ENCODE data around the gene CIAO3. TPM values are rescaled to one million over a fixed set of nuclear protein-coding genes. Genes with fewer than 3 reads are reported as not detected.

CIAO3 gene
- polyA plus RNA-seq, 1 donor from 2014 or later, result 57.8 TPM

- H3K4me3 ChIP-seq (ENCODE audit: low read length), result no peak overlapping the region
- H3K27ac ChIP-seq (ENCODE audit: low read length), result no peak overlapping the region
- H3K4me2 ChIP-seq (ENCODE audit: low read length), result no peak overlapping the region
- no peaks in the 10 kb centered on the region for H3K9me3 ChIP-seq (ENCODE audit: low read length)
- no peaks in the 10 kb centered on the region for H3K79me2 ChIP-seq (replicated peaks; ENCODE audit: insufficient read depth, low read length)
- TF ChIP-seq CTCF (IDR thresholded peaks at IDR 0.05; ENCODE audit: poor library complexity, severe bottlenecking) (no peak), EZH2 (IDR thresholded peaks at IDR 0.05; ENCODE audit: borderline replicate concordance, insufficient read depth, low read length, poor library complexity, severe bottlenecking) (no peak), EP300 (conservative IDR thresholded peaks at IDR 0.05; ENCODE audit: poor library complexity, severe bottlenecking) (no peak), REST (IDR thresholded peaks at IDR 0.05; ENCODE audit: borderline replicate concordance) (no peak)
- no peaks in the 10 kb centered on the region for H3F3A ChIP-seq (ENCODE audit: insufficient read depth, low read length, poor library complexity, severe bottlenecking)
- H3K27me3 ChIP-seq (ENCODE audit: insufficient read depth, low read depth, low read length), result peaks cover 7% of the 10 kb centered on the region
- H3K9me2 ChIP-seq (ENCODE audit: insufficient read depth, low read length), result no peaks in the 10 kb centered on the region
- H4K20me1 ChIP-seq (ENCODE audit: insufficient read depth), result no peaks in the 10 kb centered on the region
- H3K9ac ChIP-seq (ENCODE audit: low read length), result no peak overlapping the region
- no peak overlapping the region for H2AFZ ChIP-seq (ENCODE audit: low read depth, low read length)
- H3K36me3 ChIP-seq (ENCODE audit: insufficient read depth, low read length), result no peaks in the 10 kb centered on the region
Measured at GRCh38 chr16:730666-731509, 9.9 kb downstream of the CIAO3 start.

- H3K9ac ChIP-seq (ENCODE audit: low read length), result no peak overlapping the region
- no peaks in the 10 kb centered on the region for H3K79me2 ChIP-seq (replicated peaks; ENCODE audit: insufficient read depth, low read length)
- no peaks in the 10 kb centered on the region for H3K36me3 ChIP-seq (ENCODE audit: insufficient read depth, low read length)
- no peak for TF ChIP-seq EZH2 (IDR thresholded peaks at IDR 0.05; ENCODE audit: borderline replicate concordance, insufficient read depth, low read length, poor library complexity, severe bottlenecking)
- no peak for TF ChIP-seq REST (IDR thresholded peaks at IDR 0.05; ENCODE audit: borderline replicate concordance)
- no peak for TF ChIP-seq RAD21 (conservative IDR thresholded peaks at IDR 0.05)
- no peak for TF ChIP-seq MXI1 (conservative IDR thresholded peaks at IDR 0.05; ENCODE audit: poor library complexity, severe bottlenecking)
- no peak for TF ChIP-seq EP300 (conservative IDR thresholded peaks at IDR 0.05; ENCODE audit: poor library complexity, severe bottlenecking)
- no peak for TF ChIP-seq CTCF (IDR thresholded peaks at IDR 0.05; ENCODE audit: poor library complexity, severe bottlenecking)
- TF ChIP-seq TAF1 (IDR thresholded peaks at IDR 0.05; ENCODE audit: low read depth), result no peak
- TF ChIP-seq SMC3 (conservative IDR thresholded peaks at IDR 0.05; ENCODE audit: poor library complexity), result no peak
- H3K4me3 ChIP-seq (ENCODE audit: low read length), result no peak overlapping the region
- no peaks in the 10 kb centered on the region for H4K20me1 ChIP-seq (ENCODE audit: insufficient read depth)
- H3K4me2 ChIP-seq (ENCODE audit: low read length), result no peak overlapping the region
- no peaks in the 10 kb centered on the region for H3K9me2 ChIP-seq (ENCODE audit: insufficient read depth, low read length)
- H3K27ac ChIP-seq (ENCODE audit: low read length), result no peak overlapping the region
- no peak overlapping the region for H2AFZ ChIP-seq (ENCODE audit: low read depth, low read length)
- H3F3A ChIP-seq (ENCODE audit: insufficient read depth, low read length, poor library complexity, severe bottlenecking), result no peaks in the 10 kb centered on the region
- H3K9me3 ChIP-seq (ENCODE audit: low read length), result no peaks in the 10 kb centered on the region
- H3K27me3 ChIP-seq (ENCODE audit: insufficient read depth, low read depth, low read length), result peaks cover 7% of the 10 kb centered on the region
Measured at GRCh38 chr16:729768-730665, 10.8 kb downstream of the CIAO3 start.
